HCT116 (cell line): Measurements from ENCODE around the gene TDO2. TPM values are rescaled to one million over a fixed set of nuclear protein-coding genes. Genes with fewer than 3 reads are reported as not detected.

ENCODE experiments used
- ATAC-seq: fragments of 200-7000 bp; cut with Tn5 transposase; 2 replicates; pipeline ENCODE4 v1.9.1; 2020; ENCODE audit warnings: mild to moderate bottlenecking, moderate library complexity
- BruUV-seq: library from RNA; stranded (reverse); fragments of 400-500 nt; replicated peaks from 2 replicates; lab custom pipeline; 2021; lab: Mats Ljungman, UMichigan
- CTCF ChIA-PET: fragments of 300-600 bp; sonication (Branson Sonifier 250); formaldehyde crosslinking; loops from one replicate; lab custom pipeline; 2021; ENCODE audit warnings: antibody characterized with exemption; lab: Charles Lee
- POLR2A ChIA-PET: fragments of 300-600, 350-600 bp; sonication (Branson Sonifier 250); formaldehyde crosslinking; loops from one replicate; lab custom pipeline; 2021; ENCODE audit warnings: antibody characterized with exemption; lab: Charles Lee
- RAD21 ChIA-PET, 2 experiments: fragments of 300-600 bp; sonication (Branson Sonifier 250); formaldehyde crosslinking; loops; one replicate each; lab custom pipeline; 2023; ENCODE audit warnings: low total read pairs in 2 of 2; ENCODE audit not compliant: uncharacterized antibody in 2 of 2, unreplicated experiment in 2 of 2, low non-redundant PET in 1 of 2; lab: Charles Lee
- DNase-seq: peaks from one replicate; pipeline ENCODE4 v3.0.0-alpha.2; 2010; ENCODE audit warnings: low read depth, low spot score
- H2AFZ ChIP-seq: fragments of 200-600 bp; shearing (Covaris generic), sonication (generic); 2 replicates; pipeline ENCODE4 v1.6.1; 2017; ENCODE audit warnings: low read depth, mixed run types, mixed read lengths, antibody characterized with exemption, low read length; ENCODE audit not compliant: poor library complexity, severe bottlenecking
- H3K27ac ChIP-seq: 2 replicates; pipeline ENCODE4 v1.5.1; 2012; ENCODE audit warnings: low read depth, low read length
- H3K27me3 ChIP-seq: fragments of 200-600 bp; sonication (generic); 2 replicates; pipeline ENCODE4 v1.6.1; 2016; ENCODE audit warnings: mixed run types, low read length, mixed read lengths; ENCODE audit not compliant: insufficient read depth
- H3K36me3 ChIP-seq, 2 experiments: fragments of 200-500 bp in 1 of 2; fragments of 200-600 bp in 1 of 2; sonication (Bioruptor generic) in 1 of 2; sonication (generic) in 1 of 2; 2 replicates each; pipeline versions ENCODE4 v1.5.1 to v1.6.1; 2014 to 2016; ENCODE audit warnings: low read length in 2 of 2, inconsistent platforms in 1 of 2, mixed read lengths in 1 of 2, mixed run types in 1 of 2; ENCODE audit not compliant: insufficient read depth in 2 of 2, control insufficient read depth in 1 of 2
- H3K4me1 ChIP-seq, 2 experiments: fragments of 200-600 bp in 1 of 2; sonication (generic) in 1 of 2; 2 replicates each; pipeline versions ENCODE4 v1.5.1 to v1.6.1; 2012 to 2017; ENCODE audit warnings: low read length in 2 of 2, inconsistent platforms in 1 of 2, mild to moderate bottlenecking in 1 of 2, mixed read lengths in 1 of 2, mixed run types in 1 of 2, moderate library complexity in 1 of 2; ENCODE audit not compliant: insufficient read depth in 2 of 2, control insufficient read depth in 1 of 2
- H3K4me2 ChIP-seq: fragments of 200-600 bp; sonication (generic); 2 replicates; pipeline ENCODE4 v1.6.1; 2017; ENCODE audit warnings: mixed run types, low read length, mixed read lengths
- H3K4me3 ChIP-seq, 2 experiments: fragments of 200-600 bp in 1 of 2; sonication (generic) in 1 of 2; replicated peaks in 1 of 2; 2 replicates each; pipeline ENCODE4 v1.5.1; 2011 to 2016; ENCODE audit warnings: low read length in 2 of 2, control low read depth in 1 of 2, low read depth in 1 of 2, mild to moderate bottlenecking in 1 of 2, mixed read lengths in 1 of 2, mixed run types in 1 of 2
- H3K79me2 ChIP-seq: fragments of 200-600 bp; sonication (generic); 2 replicates; pipeline ENCODE4 v1.6.1; 2017; ENCODE audit warnings: mild to moderate bottlenecking, mixed run types, low read length, moderate library complexity, mixed read lengths; ENCODE audit not compliant: insufficient read depth
- H3K9ac ChIP-seq: fragments of 200-600 bp; sonication (generic); 2 replicates; pipeline ENCODE4 v1.6.1; 2016; ENCODE audit warnings: low read length, mixed read lengths
- H3K9me2 ChIP-seq: fragments of 200-600 bp; sonication (generic), shearing (Covaris generic); 2 replicates; pipeline ENCODE4 v1.6.1; 2017; ENCODE audit warnings: mixed run types, mild to moderate bottlenecking, moderate library complexity; ENCODE audit not compliant: insufficient read depth
- H3K9me3 ChIP-seq, 2 experiments: fragments of 200-500 bp in 1 of 2; fragments of 200-600 bp in 1 of 2; sonication (Bioruptor generic) in 1 of 2; sonication (generic) in 1 of 2; 2 replicates each; pipeline ENCODE4 v1.6.1; 2014 to 2017; ENCODE audit warnings: low read length in 2 of 2, mixed read lengths in 2 of 2, inconsistent platforms in 1 of 2, low read depth in 1 of 2, mild to moderate bottlenecking in 1 of 2, mixed run types in 1 of 2, moderate library complexity in 1 of 2; ENCODE audit not compliant: control insufficient read depth in 1 of 2, insufficient read depth in 1 of 2
- H4K20me1 ChIP-seq: fragments of 200-600 bp; sonication (generic), shearing (Covaris generic); 2 replicates; pipeline ENCODE4 v1.6.1; 2017; ENCODE audit warnings: mixed run types, mild to moderate bottlenecking, moderate library complexity; ENCODE audit not compliant: insufficient read depth
- CBX3 ChIP-seq: IDR thresholded peaks from 2 replicates; pipeline ENCODE4 v1.6.1; 2012; ENCODE audit warnings: low read depth
- CEBPB ChIP-seq: IDR thresholded peaks from 2 replicates; pipeline ENCODE4 v1.6.1; 2012; ENCODE audit warnings: low read depth
- CTCF ChIP-seq, 3 experiments: fragments of 200-600 bp in 1 of 3; sonication (generic) in 1 of 3; IDR thresholded peaks in 2 of 3; conservative IDR thresholded peaks in 1 of 3; 2 replicates each; pipeline ENCODE4 v1.5.1; 2012 to 2017; ENCODE audit warnings: low read depth in 2 of 3, low read length in 2 of 3, antibody characterized with exemption in 1 of 3, borderline replicate concordance in 1 of 3, control low read depth in 1 of 3, mild to moderate bottlenecking in 1 of 3, mixed read lengths in 1 of 3, mixed run types in 1 of 3, moderate library complexity in 1 of 3; ENCODE audit not compliant: insufficient read depth in 1 of 3
- EZH2 ChIP-seq: fragments of 200-600 bp; sonication (generic); IDR thresholded peaks from 2 replicates; pipeline ENCODE4 v1.6.1; 2017; ENCODE audit warnings: antibody characterized with exemption, mixed run types
- EZH2phosphoT487 ChIP-seq: fragments of 200-600 bp; IDR thresholded peaks from 2 replicates; pipeline ENCODE4 v1.6.1; 2018; ENCODE audit warnings: antibody characterized with exemption, borderline replicate concordance
- FOSL1 ChIP-seq: IDR thresholded peaks from 2 replicates; pipeline ENCODE4 v1.6.1; 2012; ENCODE audit warnings: low read depth
- RAD21 ChIP-seq: IDR thresholded peaks from 2 replicates; pipeline ENCODE4 v1.6.1; 2012; ENCODE audit warnings: low read depth, mild to moderate bottlenecking
- REST ChIP-seq: IDR thresholded peaks from 2 replicates; pipeline ENCODE4 v1.6.1; 2012; ENCODE audit warnings: low read depth
- SIN3A ChIP-seq: IDR thresholded peaks from 2 replicates; pipeline ENCODE4 v1.6.1; 2012; ENCODE audit warnings: low read depth
- SP1 ChIP-seq: IDR thresholded peaks from 2 replicates; pipeline ENCODE4 v1.6.1; 2012; ENCODE audit warnings: low read depth
- SRF ChIP-seq: IDR thresholded peaks from 2 replicates; pipeline ENCODE4 v1.6.1; 2012; ENCODE audit warnings: low read depth
- ZFX ChIP-seq: fragments of 450-650 bp; IDR thresholded peaks from 2 replicates; pipeline ENCODE4 v1.6.1; 2017
- ZNF274 ChIP-seq: fragments of 200-500 bp; sonication (Bioruptor generic); IDR thresholded peaks from 2 replicates; pipeline ENCODE4 v1.6.1; 2014; ENCODE audit warnings: mild to moderate bottlenecking, low read depth, low read length, inconsistent platforms
- intact Hi-C: fragments of 100-400 bp; cut with micrococcal nuclease; formaldehyde crosslinking; loops from 2 replicates; pipeline ENCODE4 v1.10.0; 2022
- total RNA-seq: library from RNA; stranded (reverse); gene quantifications from one replicate; pipeline ENCODE4 v1.2.1, GENCODE V29; 2021; ENCODE audit not compliant: unreplicated experiment

The TDO2 gene
- total RNA-seq, 1 experiment from 2014 or later = 0.27 TPM

GRCh38 chr4:155929833-155930232, 26.3 kb downstream of the TDO2 start:
- Histone ChIP-seq H4K20me1 (no peaks in the 10 kb centered on the region), H3K27ac (no peak overlapping the region), H3K4me3 (no peak overlapping the region), H3K9me3 (no peaks in the 10 kb centered on the region), H3K79me2 (no peaks in the 10 kb centered on the region), H3K4me1 (no peaks in the 10 kb centered on the region), H3K4me2 (no peak overlapping the region), H3K27me3 (no peaks in the 10 kb centered on the region), H2AFZ (no peak overlapping the region), H3K9ac (no peak overlapping the region), H3K36me3 (no peaks in the 10 kb centered on the region), H3K9me2 (no peaks in the 10 kb centered on the region)
- no peak for TF ChIP-seq RAD21
- no peak for TF ChIP-seq CTCF (IDR thresholded peaks at IDR 0.05 in 2 of 3, conservative IDR thresholded peaks at IDR 0.05 in 1 of 3; ENCODE audit: borderline replicate concordance in 1 of 3, insufficient read depth in 1 of 3, low read depth in 2 of 3, low read length in 2 of 3)
- no peak for TF ChIP-seq ZFX
- TF ChIP-seq FOSL1 = no peak
- no peak for TF ChIP-seq EZH2phosphoT487
- TF ChIP-seq SRF = no peak
- TF ChIP-seq CBX3 = no peak
- no peak for TF ChIP-seq SIN3A
- ChIA-PET CTCF (no interaction called here), RAD21 (no interaction called here), POLR2A (no interaction called here)
- DNase-seq = no peak
- no TSS peak for BruUV-seq
- no peak for ATAC-seq
- intact Hi-C loops = no loop called here

- no peaks in the 10 kb centered on the region for H4K20me1 ChIP-seq
- H3K9ac ChIP-seq = no peak overlapping the region
- no peak overlapping the region for H3K4me3 ChIP-seq
- ATAC-seq (no peak), DNase-seq (no peak)
- no peaks in the 10 kb centered on the region for H3K79me2 ChIP-seq
- ChIA-PET POLR2A (no interaction called here), CTCF (no interaction called here), RAD21 (no interaction called here)
- no peaks in the 10 kb centered on the region for H3K9me2 ChIP-seq
- no peaks in the 10 kb centered on the region for H3K4me1 ChIP-seq
- H3K4me2 ChIP-seq = no peak overlapping the region
- BruUV-seq = no TSS peak
- H3K27me3 ChIP-seq = no peaks in the 10 kb centered on the region
- H3K27ac ChIP-seq = no peak overlapping the region
- no peaks in the 10 kb centered on the region for H3K9me3 ChIP-seq
- no peak overlapping the region for H2AFZ ChIP-seq
- intact Hi-C loops = no loop called here
- H3K36me3 ChIP-seq = no peaks in the 10 kb centered on the region
- TF ChIP-seq CTCF (IDR thresholded peaks at IDR 0.05 in 2 of 3, conservative IDR thresholded peaks at IDR 0.05 in 1 of 3; ENCODE audit: borderline replicate concordance in 1 of 3, insufficient read depth in 1 of 3, low read depth in 2 of 3, low read length in 2 of 3) (no peak), EZH2 (no peak), CEBPB (no peak), REST (no peak), SP1 (no peak), ZNF274 (no peak)
These were observed 26.8 kb downstream of the TDO2 start for GRCh38 chr4:155930330-155930729.
